Measurements from ENCODE around the gene TARBP2. TPM values are rescaled to one million over a fixed set of nuclear protein-coding genes. Genes with fewer than 3 reads are reported as not detected.

The TARBP2 gene
- total RNA-seq, 1 donor from 2014 or later: 12.9 TPM

DNA sequence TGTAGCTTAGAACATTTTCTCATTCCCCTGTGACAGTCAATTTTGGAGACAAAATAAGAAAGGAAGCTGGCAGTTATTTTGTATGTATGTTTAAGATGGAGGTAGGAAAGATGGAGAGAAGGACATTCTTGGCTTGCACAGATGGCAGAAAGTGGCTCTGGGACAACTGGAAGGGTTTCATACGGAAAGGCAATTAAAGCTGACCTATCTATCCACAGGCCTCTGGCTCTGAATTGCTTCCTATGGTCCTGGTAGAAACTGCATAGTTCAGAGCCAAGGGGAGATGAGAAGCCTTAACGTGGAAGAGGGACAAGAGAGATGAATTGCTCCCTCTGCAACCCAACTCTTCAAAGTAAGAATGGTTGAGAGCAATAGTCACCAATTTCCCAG, 14.2 kb downstream of the TARBP2 start:
- TF ChIP-seq, protein P1, sequence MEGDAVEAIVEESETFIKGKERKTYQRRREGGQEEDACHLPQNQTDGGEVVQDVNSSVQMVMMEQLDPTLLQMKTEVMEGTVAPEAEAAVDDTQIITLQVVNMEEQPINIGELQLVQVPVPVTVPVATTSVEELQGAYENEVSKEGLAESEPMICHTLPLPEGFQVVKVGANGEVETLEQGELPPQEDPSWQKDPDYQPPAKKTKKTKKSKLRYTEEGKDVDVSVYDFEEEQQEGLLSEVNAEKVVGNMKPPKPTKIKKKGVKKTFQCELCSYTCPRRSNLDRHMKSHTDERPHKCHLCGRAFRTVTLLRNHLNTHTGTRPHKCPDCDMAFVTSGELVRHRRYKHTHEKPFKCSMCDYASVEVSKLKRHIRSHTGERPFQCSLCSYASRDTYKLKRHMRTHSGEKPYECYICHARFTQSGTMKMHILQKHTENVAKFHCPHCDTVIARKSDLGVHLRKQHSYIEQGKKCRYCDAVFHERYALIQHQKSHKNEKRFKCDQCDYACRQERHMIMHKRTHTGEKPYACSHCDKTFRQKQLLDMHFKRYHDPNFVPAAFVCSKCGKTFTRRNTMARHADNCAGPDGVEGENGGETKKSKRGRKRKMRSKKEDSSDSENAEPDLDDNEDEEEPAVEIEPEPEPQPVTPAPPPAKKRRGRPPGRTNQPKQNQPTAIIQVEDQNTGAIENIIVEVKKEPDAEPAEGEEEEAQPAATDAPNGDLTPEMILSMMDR (IDR thresholded peaks at IDR 0.05; ENCODE audit: borderline replicate concordance): no peak
- no peak overlapping the region for H3K27ac ChIP-seq (replicated peaks)
- H3K4me3 ChIP-seq: no peak overlapping the region
- intact Hi-C loops (cut with micrococcal nuclease): no loop called here
- H3K9me3 ChIP-seq (replicated peaks): no peaks in the 10 kb centered on the region
- H3K36me3 ChIP-seq: peaks cover 100% of the 10 kb centered on the region
- no peak for DNase-seq
- H3K27me3 ChIP-seq (ENCODE audit: low read depth): no peaks in the 10 kb centered on the region
- H3K4me1 ChIP-seq: no peaks in the 10 kb centered on the region

DNA sequence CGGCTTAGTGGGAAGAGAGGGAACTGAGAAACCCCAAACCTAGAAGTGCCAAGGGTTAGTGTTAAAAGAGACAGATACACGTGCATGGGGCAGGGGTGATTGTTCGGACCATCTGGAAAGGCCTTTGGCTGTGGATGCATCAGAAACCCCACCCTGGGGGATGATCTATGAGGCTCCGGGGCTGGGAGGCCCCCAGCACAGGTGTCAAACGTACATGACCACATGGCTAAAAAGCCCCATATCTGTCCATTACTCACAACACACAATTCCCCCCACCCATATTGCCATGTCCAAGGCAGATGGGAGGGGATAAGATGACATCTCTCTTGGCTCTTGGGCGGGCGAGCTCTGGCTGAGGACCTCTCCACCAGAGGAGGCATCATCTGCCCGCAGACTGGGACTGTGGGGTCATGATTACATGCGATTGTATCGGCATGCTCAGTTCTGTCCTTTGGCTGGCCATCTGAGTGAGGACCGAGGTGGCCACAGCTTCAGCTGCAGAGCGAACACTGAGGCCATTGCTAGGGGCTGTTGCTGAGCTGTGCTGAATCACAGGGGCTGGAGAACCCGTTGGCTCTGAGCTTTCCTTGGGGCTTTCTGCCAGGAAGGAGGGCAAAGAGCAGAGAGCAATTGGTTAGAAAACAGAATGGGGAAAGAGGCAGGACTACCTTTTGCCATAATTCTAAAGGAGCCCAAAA, 15.8 kb downstream of the TARBP2 start:
- Histone ChIP-seq H3K36me3 (peaks cover 100% of the 10 kb centered on the region), H3K4me3 (no peak overlapping the region), H3K9me3 (replicated peaks) (no peaks in the 10 kb centered on the region), H3K27me3 (ENCODE audit: low read depth) (no peaks in the 10 kb centered on the region), H3K27ac (replicated peaks) (no peak overlapping the region), H3K4me1 (no peaks in the 10 kb centered on the region)
- no peak for DNase-seq
- intact Hi-C loops (cut with micrococcal nuclease): no loop called here
- TF ChIP-seq, protein P1 (IDR thresholded peaks at IDR 0.05; ENCODE audit: borderline replicate concordance): no peak

DNA sequence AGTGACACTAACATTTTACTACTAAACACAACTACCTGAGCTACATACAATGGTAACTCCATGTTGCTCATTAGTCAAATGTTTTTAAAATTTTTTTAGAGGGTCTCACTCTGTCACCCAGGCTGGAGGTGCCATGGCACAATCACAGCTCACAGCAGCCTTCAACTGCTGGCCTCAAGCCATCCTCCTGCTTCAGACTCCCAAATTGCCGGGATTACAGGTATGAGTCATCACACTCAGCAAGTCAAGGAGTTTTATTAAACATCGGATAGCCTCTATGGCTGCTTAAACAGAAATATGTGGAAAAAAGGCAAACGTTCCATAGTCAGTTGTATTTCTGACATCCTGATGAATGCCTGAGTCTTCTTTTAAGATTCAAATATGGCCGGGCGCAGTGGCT, 17.3 kb downstream of the TARBP2 start:
- H3K4me1 ChIP-seq: no peaks in the 10 kb centered on the region
- intact Hi-C loops (cut with micrococcal nuclease): no loop called here
- no peaks in the 10 kb centered on the region for H3K9me3 ChIP-seq (replicated peaks)
- DNase-seq: no peak
- TF ChIP-seq, protein P1 (IDR thresholded peaks at IDR 0.05; ENCODE audit: borderline replicate concordance): no peak
- H3K27me3 ChIP-seq (ENCODE audit: low read depth): no peaks in the 10 kb centered on the region
- no peak overlapping the region for H3K27ac ChIP-seq (replicated peaks)
- peaks cover 100% of the 10 kb centered on the region for H3K36me3 ChIP-seq
- no peak overlapping the region for H3K4me3 ChIP-seq

DNA sequence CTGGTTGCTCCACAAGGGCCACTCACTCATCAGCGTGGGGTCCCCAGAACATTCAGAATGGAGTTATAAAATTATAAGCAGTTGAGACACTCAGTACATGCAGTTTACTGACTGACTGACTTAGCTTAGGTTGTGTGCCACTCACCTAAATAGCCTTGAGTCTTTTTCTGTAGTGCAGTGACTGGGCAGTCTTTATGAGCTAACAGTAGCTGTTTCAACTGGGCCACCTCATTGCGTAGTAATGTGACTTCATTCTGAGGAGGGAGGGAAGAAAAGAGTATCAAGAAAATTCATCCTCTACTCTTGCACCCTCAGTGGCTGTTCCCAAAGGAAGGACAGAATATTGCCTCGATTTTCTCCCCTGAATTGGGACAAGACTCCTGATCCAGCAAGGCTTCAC, 22.0 kb downstream of the TARBP2 start:
- H3K9me3 ChIP-seq (replicated peaks): no peaks in the 10 kb centered on the region
- H3K27me3 ChIP-seq (ENCODE audit: low read depth): no peaks in the 10 kb centered on the region
- no peak for DNase-seq
- H3K27ac ChIP-seq (replicated peaks): no peak overlapping the region
- no peak overlapping the region for H3K4me3 ChIP-seq
- intact Hi-C loops (cut with micrococcal nuclease): no loop called here
- H3K36me3 ChIP-seq: peaks cover 96% of the 10 kb centered on the region
- TF ChIP-seq, protein P1 (IDR thresholded peaks at IDR 0.05; ENCODE audit: borderline replicate concordance): no peak
- no peaks in the 10 kb centered on the region for H3K4me1 ChIP-seq

DNA sequence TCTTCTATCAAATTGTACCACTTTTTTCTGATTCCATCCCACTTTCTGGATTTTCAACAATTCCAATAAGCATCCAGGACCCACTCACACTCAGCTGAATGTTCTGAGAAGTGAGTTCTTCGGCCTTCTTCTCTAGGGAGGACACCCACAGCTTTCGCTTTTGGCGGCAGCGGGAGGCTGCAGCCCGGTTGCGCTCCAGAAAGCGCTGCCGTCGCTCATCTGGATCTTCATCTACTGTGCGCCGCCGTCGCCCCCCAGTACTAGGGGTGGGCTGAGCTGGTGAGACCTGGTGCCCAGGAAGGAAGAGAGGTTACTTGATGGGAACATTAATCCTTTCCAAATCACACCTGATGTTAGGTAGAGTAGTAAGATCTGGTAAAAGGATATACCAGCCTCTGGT, 23.4 kb downstream of the TARBP2 start:
- Histone ChIP-seq H3K27ac (replicated peaks) (no peak overlapping the region), H3K27me3 (ENCODE audit: low read depth) (no peaks in the 10 kb centered on the region), H3K4me1 (no peaks in the 10 kb centered on the region), H3K4me3 (no peak overlapping the region), H3K9me3 (replicated peaks) (no peaks in the 10 kb centered on the region), H3K36me3 (peaks cover 96% of the 10 kb centered on the region)
- TF ChIP-seq, protein P1 (IDR thresholded peaks at IDR 0.05; ENCODE audit: borderline replicate concordance): no peak
- intact Hi-C loops (cut with micrococcal nuclease): no loop called here
- DNase-seq: no peak

Measured in left ventricle myocardium inferior (tissue), 1 donor.